CD4-positive, CD25-positive, alpha-beta regulatory T cell (primary cell): Measurements from ENCODE around the gene ZNF536. TPM values are rescaled to one million over a fixed set of nuclear protein-coding genes. Genes with fewer than 3 reads are reported as not detected.

Experiments
- ATAC-seq, 2 donors: fragments of 150-1000 bp; cut with Tn5 transposase; one replicate each; pipeline ENCODE4 v1.10.0; 2021; ENCODE audit warnings: low read depth in 2 of 2, moderate number of reproducible peaks in 2 of 2, moderate library complexity in 1 of 2
- DNase-seq, 3 donors: peaks; one replicate each; pipeline versions ENCODE4 v3.0.0 to v3.0.0-alpha.2; 2012 to 2022; ENCODE audit warnings: mixed read lengths in 1 of 3
- H3K27ac ChIP-seq: one replicate; pipeline ENCODE4 v1.7.0; 2013; ENCODE audit warnings: mild to moderate bottlenecking, low read length; ENCODE audit not compliant: insufficient read depth, poor library complexity, severe bottlenecking
- H3K27me3 ChIP-seq: one replicate; pipeline ENCODE4 v1.7.0; 2013; ENCODE audit warnings: low read length; ENCODE audit not compliant: control insufficient read depth, insufficient read depth
- H3K36me3 ChIP-seq: one replicate; pipeline ENCODE4 v1.7.0; 2013; ENCODE audit warnings: mild to moderate bottlenecking, low read length, moderate library complexity; ENCODE audit not compliant: control insufficient read depth, insufficient read depth
- H3K4me1 ChIP-seq: 2 replicates; pipeline ENCODE4 v1.7.0; 2013; ENCODE audit warnings: mild to moderate bottlenecking, low read length; ENCODE audit not compliant: insufficient read depth, control insufficient read depth, poor library complexity, severe bottlenecking
- H3K4me3 ChIP-seq: one replicate; pipeline ENCODE4 v1.7.0; 2013; ENCODE audit warnings: low read depth, mild to moderate bottlenecking, low read length, moderate library complexity
- H3K9me3 ChIP-seq, 2 experiments: 1 replicate in 1 of 2; 2 replicates in 1 of 2; pipeline ENCODE4 v1.7.0; 2013; ENCODE audit warnings: low read length in 2 of 2, mild to moderate bottlenecking in 1 of 2, moderate library complexity in 1 of 2; ENCODE audit not compliant: control insufficient read depth in 2 of 2
- H3K27ac Mint-ChIP-seq, 3 donors: one replicate each; pipeline ENCODE4 v1.8.0; 2020 to 2022; ENCODE audit warnings: mild to moderate bottlenecking in 3 of 3, mixed read lengths in 3 of 3, moderate library complexity in 2 of 3
- H3K27me3 Mint-ChIP-seq: one replicate; pipeline ENCODE4 v1.8.0; 2022; ENCODE audit warnings: mild to moderate bottlenecking, mixed read lengths
- H3K36me3 Mint-ChIP-seq: one replicate; pipeline ENCODE4 v1.8.0; 2020; ENCODE audit warnings: mixed read lengths
- H3K4me1 Mint-ChIP-seq, 4 donors: one replicate each; pipeline ENCODE4 v1.8.0; 2020 to 2022; ENCODE audit warnings: mixed read lengths in 4 of 4, mild to moderate bottlenecking in 1 of 4
- H3K4me3 Mint-ChIP-seq, 4 donors: one replicate each; pipeline ENCODE4 v1.8.0; 2020 to 2022; ENCODE audit warnings: mild to moderate bottlenecking in 4 of 4, mixed read lengths in 4 of 4, moderate library complexity in 3 of 4
- H3K9me3 Mint-ChIP-seq, 7 donors: one replicate each; pipeline ENCODE4 v1.8.0; 2020 to 2022; ENCODE audit warnings: mixed read lengths in 7 of 7, mild to moderate bottlenecking in 3 of 7, moderate library complexity in 2 of 7
- polyA plus RNA-seq, 4 donors: library from polyadenylated mRNA; unstranded; fragments of 300-500 nt; fragmentation: Illumina TruSeq; gene quantifications; one replicate each; pipeline ENCODE4 v1.2.3, GENCODE V29; 2021
- total RNA-seq: library from RNA; stranded (reverse); gene quantifications from one replicate; pipeline ENCODE4 v1.2.3, GENCODE V29; 2022

ZNF536 gene
- total and polyA plus RNA-seq, 5 donors from 2014 or later = 0.14 to 0.63 (median 0.49) TPM; not detected in 1

DNA sequence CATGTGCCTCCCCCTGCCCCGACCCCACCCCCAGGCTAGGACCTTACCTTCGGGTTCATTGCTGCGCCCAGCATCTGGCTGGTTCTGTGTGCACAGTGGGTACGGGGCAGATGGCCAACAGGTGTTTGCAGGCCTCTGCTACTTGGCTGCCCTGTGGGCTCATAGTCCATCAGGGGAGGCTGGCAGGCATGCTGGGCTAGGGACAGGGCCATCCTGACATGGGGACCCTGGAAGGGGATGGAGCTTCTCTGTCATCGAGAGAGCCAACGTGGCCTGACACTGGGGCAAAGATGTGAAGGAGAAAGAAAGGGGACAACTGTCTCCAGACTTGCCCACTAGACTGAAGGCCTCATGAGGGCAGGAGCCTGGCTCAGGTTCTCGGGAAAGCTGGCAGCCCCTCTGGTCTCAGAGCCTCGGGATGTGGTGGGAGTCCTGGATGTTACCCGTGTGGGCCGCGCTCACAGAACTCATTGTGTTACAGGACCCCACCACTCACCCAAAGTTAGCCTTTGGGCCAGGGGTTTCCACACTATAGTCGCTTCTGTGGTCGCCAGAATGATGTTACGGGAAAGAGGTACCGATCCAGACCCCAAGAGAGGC is 4.7 kb downstream of the ZNF536 start:
- DNase-seq = no peak
- no peak for ATAC-seq
- H3K4me3 ChIP-seq = no peak overlapping the region
- H3K27me3 Mint-ChIP-seq = peaks cover 26% of the 10 kb centered on the region
- H3K9me3 Mint-ChIP-seq = peaks cover 0 to under 1% (median 0%) of the 10 kb centered on the region in 7 donors
- no peaks in the 10 kb centered on the region for H3K36me3 ChIP-seq
- peaks cover 0 to 2% (median 0%) of the 10 kb centered on the region in 4 donors for H3K4me1 Mint-ChIP-seq
- no peak overlapping the region for H3K27ac ChIP-seq
- no peak overlapping the region for H3K27ac Mint-ChIP-seq
- H3K27me3 ChIP-seq = peaks cover 11% of the 10 kb centered on the region
- no peaks in the 10 kb centered on the region for H3K9me3 ChIP-seq
- H3K4me3 Mint-ChIP-seq = no peak overlapping the region
- no peaks in the 10 kb centered on the region for H3K4me1 ChIP-seq
- H3K36me3 Mint-ChIP-seq = no peaks in the 10 kb centered on the region

DNA sequence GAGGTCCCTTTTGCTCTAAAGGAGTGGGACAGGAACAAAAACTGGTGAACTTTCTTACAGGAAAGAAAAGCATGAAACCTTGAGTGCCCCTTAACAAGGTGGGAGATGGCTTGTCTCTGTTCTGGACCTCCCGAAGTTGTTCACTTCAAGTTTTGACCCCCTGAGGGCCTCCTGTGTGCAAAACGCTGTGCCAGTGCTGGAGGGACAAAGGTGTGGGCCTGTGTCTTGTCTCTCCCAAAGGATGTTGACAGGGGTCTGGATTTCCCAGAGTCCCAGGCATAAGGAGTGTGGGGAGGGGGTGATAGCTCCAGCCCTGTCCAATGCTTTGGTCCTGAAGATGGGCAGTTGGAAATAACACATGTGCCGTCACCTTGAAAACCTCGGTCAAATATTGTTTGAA is 6.5 kb downstream of the ZNF536 start:
- Histone ChIP-seq H3K27me3 (peaks cover 8% of the 10 kb centered on the region), H3K36me3 (no peaks in the 10 kb centered on the region), H3K4me3 (no peak overlapping the region), H3K27ac (no peak overlapping the region), H3K9me3 (no peaks in the 10 kb centered on the region), H3K4me1 (no peaks in the 10 kb centered on the region)
- DNase-seq (no peak), ATAC-seq (no peak)
- no peak overlapping the region for H3K4me3 Mint-ChIP-seq
- H3K36me3 Mint-ChIP-seq = no peaks in the 10 kb centered on the region
- H3K9me3 Mint-ChIP-seq = peaks cover 0 to 2% (median 0%) of the 10 kb centered on the region in 7 donors
- H3K27ac Mint-ChIP-seq = no peak overlapping the region
- peaks cover 0 to 2% (median 0%) of the 10 kb centered on the region in 4 donors for H3K4me1 Mint-ChIP-seq
- peaks cover 18% of the 10 kb centered on the region for H3K27me3 Mint-ChIP-seq

DNA sequence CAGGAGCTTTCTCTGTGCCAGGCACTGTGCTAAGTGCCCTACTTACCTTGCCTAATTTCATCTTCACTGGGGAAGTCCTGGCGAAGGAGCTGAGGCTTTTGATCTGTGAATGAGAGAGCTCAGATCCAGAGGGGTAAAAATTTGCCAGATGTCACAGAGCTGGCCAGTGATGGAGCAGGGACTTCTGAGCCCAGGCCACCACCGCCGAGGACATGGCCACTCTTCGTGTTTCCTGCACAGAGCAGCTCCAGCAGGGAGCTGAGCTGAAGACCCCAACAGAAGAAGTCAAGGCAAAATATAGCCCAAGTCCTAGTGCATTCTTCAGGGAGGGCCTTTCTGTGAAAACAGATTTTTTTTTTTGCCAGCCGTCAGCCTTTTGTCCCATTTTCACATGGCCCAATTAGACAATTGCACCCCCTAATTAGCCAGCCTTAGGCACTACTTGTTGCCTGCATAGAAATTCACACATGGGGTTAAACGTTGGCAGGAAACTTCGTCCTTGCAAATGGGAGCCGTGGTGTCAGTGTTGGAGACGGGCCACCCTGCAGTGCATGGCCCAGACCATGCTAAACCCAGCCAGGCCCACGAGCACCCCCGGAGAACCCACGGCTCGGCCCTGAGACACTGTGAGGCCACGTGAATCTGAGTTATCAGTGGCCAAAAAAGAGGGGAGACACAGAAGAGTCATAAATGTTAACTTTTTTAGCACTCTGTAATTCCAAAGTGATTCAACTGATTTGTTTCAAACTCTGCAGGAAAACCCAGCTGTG is 7.8 kb downstream of the ZNF536 start:
- Mint-ChIP-seq H3K27ac (no peak overlapping the region), H3K4me1 (peaks cover 0 to 2% (median 0%) of the 10 kb centered on the region in 4 donors), H3K9me3 (peaks cover 0 to 2% (median 0%) of the 10 kb centered on the region in 7 donors), H3K4me3 (no peak overlapping the region), H3K36me3 (no peaks in the 10 kb centered on the region), H3K27me3 (peaks cover 17% of the 10 kb centered on the region)
- Histone ChIP-seq H3K4me3 (no peak overlapping the region), H3K27me3 (peaks cover 5% of the 10 kb centered on the region), H3K9me3 (no peaks in the 10 kb centered on the region), H3K27ac (no peak overlapping the region), H3K36me3 (no peaks in the 10 kb centered on the region), H3K4me1 (no peaks in the 10 kb centered on the region)
- DNase-seq (no peak), ATAC-seq (no peak)

DNA sequence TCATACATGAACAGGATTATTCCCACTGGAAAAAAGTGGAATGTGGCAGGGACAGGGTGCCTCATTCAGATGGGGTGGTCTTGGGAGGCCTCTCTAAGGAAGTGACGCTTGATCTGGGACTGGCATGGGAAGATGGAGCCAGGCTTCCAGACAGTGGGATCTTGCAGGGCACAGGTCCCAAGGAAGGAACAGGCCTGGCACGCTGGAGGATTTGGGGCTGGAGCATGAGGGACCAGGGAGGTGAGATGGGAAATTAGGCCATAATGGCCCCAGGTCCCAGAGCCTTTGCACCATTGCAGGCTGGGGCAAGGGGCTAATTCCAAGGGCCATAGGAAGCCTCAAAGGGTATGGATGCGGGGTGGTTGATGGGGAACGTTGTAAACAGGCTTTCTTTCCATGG is 9.2 kb downstream of the ZNF536 start:
- Histone ChIP-seq H3K4me3 (no peak overlapping the region), H3K27ac (no peak overlapping the region), H3K4me1 (no peaks in the 10 kb centered on the region), H3K9me3 (no peaks in the 10 kb centered on the region), H3K27me3 (no peaks in the 10 kb centered on the region), H3K36me3 (no peaks in the 10 kb centered on the region)
- ATAC-seq (no peak), DNase-seq (no peak)
- H3K27ac Mint-ChIP-seq = no peak overlapping the region
- H3K4me1 Mint-ChIP-seq = no peaks in the 10 kb centered on the region
- no peaks in the 10 kb centered on the region for H3K36me3 Mint-ChIP-seq
- no peak overlapping the region for H3K4me3 Mint-ChIP-seq
- H3K9me3 Mint-ChIP-seq = peaks cover 0 to 3% (median 0%) of the 10 kb centered on the region in 7 donors
- peaks cover 10% of the 10 kb centered on the region for H3K27me3 Mint-ChIP-seq

DNA sequence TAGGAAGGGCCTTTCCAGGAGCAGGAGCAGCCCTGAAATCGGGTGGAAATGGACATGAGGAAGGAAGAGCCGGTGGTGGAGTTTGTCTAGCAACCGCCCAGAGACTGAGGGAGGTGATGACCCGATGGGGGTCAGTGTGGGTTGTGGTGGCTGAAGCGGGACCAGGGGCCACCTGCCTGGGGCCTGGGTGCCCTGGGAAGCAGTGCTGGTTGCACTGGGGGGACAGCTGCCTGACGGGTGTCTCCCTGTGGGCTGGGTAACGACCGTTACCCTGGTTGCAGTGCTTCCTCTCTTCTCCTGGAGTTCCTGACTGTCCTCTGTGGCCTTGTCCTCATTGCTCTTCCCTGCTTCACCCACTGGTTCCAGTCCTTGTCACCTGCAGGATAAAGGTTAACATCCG is 13.0 kb downstream of the ZNF536 start:
- Histone ChIP-seq H3K4me3 (no peak overlapping the region), H3K27me3 (no peaks in the 10 kb centered on the region), H3K36me3 (no peaks in the 10 kb centered on the region), H3K27ac (no peak overlapping the region), H3K9me3 (no peaks in the 10 kb centered on the region), H3K4me1 (no peaks in the 10 kb centered on the region)
- Mint-ChIP-seq H3K4me3 (no peak overlapping the region), H3K27ac (no peak overlapping the region), H3K9me3 (peaks cover 0 to 3% (median 0%) of the 10 kb centered on the region in 7 donors), H3K27me3 (peaks cover 5% of the 10 kb centered on the region), H3K4me1 (no peaks in the 10 kb centered on the region), H3K36me3 (no peaks in the 10 kb centered on the region)
- ATAC-seq = no peak
- DNase-seq = no peak

DNA sequence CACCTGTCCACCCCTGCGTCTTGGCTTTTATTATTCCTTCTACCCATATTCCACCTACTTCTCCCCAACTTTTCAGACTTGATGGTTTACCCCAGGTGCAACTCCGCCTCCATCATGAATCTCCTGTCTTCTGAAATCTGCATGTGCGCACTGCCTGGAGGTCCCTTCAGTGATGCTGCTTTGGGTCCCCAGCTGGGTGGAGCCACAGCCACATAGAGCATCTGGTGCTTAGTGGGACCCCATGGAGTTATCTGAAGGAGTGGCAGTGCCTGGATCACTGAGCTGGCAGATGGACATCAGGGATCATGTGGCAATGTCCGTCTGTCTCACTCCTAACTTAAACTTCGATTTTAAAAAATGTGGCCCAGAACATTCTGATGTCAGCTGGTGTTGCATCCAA is 13.5 kb downstream of the ZNF536 start:
- Mint-ChIP-seq H3K27me3 (peaks cover 5% of the 10 kb centered on the region), H3K4me3 (no peak overlapping the region), H3K36me3 (no peaks in the 10 kb centered on the region), H3K4me1 (no peaks in the 10 kb centered on the region), H3K27ac (no peak overlapping the region), H3K9me3 (peaks cover 0 to 3% (median 0%) of the 10 kb centered on the region in 7 donors)
- Histone ChIP-seq H3K36me3 (no peaks in the 10 kb centered on the region), H3K4me1 (no peaks in the 10 kb centered on the region), H3K27me3 (no peaks in the 10 kb centered on the region), H3K9me3 (no peaks in the 10 kb centered on the region), H3K27ac (no peak overlapping the region), H3K4me3 (no peak overlapping the region)
- ATAC-seq = no peak
- no peak for DNase-seq

DNA sequence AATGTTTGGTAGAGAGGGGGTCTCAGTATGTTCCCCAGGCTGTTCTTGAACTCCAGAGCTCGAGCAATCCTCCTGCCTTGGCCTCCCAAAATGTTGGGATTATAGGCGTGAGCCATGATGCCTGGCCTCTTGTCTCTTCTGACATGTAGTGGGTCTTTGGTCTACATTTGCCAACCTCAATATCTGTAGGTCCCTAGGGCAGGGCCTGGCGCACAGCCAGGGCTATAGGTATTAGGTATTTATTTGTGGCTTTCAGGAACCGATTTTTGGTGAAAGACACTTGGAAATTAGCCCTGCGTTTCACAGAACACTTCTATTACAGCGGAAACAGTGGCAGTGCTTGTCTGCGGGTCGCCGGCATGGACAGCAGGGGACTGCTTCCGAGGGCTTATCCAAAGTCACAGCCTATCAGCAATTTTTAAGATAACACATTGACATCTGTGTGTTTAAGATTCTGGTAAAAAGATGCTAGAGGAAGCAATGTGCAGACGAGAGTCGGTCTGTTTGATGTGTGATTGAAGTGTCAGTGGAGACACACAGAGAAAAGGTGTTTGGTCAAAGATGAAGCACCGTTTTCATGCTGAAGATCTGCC is 14.5 kb downstream of the ZNF536 start:
- no peak for DNase-seq
- Histone ChIP-seq H3K4me1 (no peaks in the 10 kb centered on the region), H3K27ac (no peak overlapping the region), H3K9me3 (no peaks in the 10 kb centered on the region), H3K4me3 (no peak overlapping the region), H3K36me3 (no peaks in the 10 kb centered on the region), H3K27me3 (no peaks in the 10 kb centered on the region)
- H3K27me3 Mint-ChIP-seq = peaks cover 5% of the 10 kb centered on the region
- peaks cover 0 to 3% (median 0%) of the 10 kb centered on the region in 7 donors for H3K9me3 Mint-ChIP-seq
- ATAC-seq = no peak
- H3K4me3 Mint-ChIP-seq = no peak overlapping the region
- H3K36me3 Mint-ChIP-seq = no peaks in the 10 kb centered on the region
- H3K4me1 Mint-ChIP-seq = no peaks in the 10 kb centered on the region
- no peak overlapping the region for H3K27ac Mint-ChIP-seq
